Endothelial cell of umbilical vein (primary cell): Measurements from ENCODE around the gene FGF19.

Source experiments
- POLR2A ChIP-seq: IDR thresholded peaks from 2 replicates; pipeline ENCODE4 v1.6.1; 2012; ENCODE audit warnings: low read depth, mild to moderate bottlenecking, control low read depth, low read length
- TF ChIP-seq, protein P1 (sequence below), 2 donors: IDR thresholded peaks; 1 replicate in 1 of 2; 2 replicates in 1 of 2; pipeline ENCODE4 v1.5.1; 2011; ENCODE audit warnings: low read length in 2 of 2, mild to moderate bottlenecking in 2 of 2, moderate library complexity in 2 of 2, control low read depth in 1 of 2, inconsistent platforms in 1 of 2, low read depth in 1 of 2; ENCODE audit not compliant: insufficient read depth in 1 of 2; ENCODE audit errors: extremely low read depth in 1 of 2

DNA sequence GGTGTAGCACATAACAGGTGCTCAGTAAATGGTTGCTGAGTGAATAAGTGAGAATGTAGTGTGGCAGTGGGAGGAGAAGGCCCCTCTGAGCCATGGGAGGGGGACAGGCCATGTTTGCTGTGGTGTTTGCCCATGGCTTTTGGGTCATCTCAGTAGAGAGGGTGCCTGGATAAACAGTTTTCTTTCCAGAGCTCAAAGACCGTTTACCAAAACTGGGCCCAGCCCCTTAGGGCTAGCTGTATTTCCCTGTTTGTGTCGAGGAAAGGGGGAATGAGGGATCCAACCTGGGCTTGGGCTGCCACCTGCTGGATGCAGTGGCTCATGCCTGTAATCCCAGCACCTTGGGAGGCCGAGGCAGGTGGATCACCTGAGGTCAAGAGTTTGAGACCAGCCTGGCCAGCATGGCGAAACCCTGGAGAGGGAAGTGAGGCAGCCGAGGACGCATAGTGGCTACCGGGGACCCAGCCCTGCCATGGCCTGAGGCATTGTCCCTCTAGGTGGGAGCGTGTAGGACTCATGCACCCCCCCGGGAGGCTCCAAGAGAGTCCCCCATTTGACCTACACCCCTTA lies 20.0 kb downstream of the FGF19 start:
- TF ChIP-seq POLR2A, result no peak
- TF ChIP-seq, protein P1, sequence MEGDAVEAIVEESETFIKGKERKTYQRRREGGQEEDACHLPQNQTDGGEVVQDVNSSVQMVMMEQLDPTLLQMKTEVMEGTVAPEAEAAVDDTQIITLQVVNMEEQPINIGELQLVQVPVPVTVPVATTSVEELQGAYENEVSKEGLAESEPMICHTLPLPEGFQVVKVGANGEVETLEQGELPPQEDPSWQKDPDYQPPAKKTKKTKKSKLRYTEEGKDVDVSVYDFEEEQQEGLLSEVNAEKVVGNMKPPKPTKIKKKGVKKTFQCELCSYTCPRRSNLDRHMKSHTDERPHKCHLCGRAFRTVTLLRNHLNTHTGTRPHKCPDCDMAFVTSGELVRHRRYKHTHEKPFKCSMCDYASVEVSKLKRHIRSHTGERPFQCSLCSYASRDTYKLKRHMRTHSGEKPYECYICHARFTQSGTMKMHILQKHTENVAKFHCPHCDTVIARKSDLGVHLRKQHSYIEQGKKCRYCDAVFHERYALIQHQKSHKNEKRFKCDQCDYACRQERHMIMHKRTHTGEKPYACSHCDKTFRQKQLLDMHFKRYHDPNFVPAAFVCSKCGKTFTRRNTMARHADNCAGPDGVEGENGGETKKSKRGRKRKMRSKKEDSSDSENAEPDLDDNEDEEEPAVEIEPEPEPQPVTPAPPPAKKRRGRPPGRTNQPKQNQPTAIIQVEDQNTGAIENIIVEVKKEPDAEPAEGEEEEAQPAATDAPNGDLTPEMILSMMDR (IDR thresholded peaks at IDR 0.05; ENCODE audit: extremely low read depth in 1 of 2, insufficient read depth in 1 of 2, low read depth in 1 of 2, low read length in 2 of 2), result peak; percentile 29 to 46
